ENCODE data around the gene TTYH3.

GRCh38 chr7:2644220-2644561, 12.4 kb downstream of the TTYH3 start:
- TF ChIP-seq CTCF (IDR thresholded peaks at IDR 0.05), result no peak
- TF ChIP-seq POLR2A (IDR thresholded peaks at IDR 0.05), result no peak

Data from thyroid gland (tissue), 4 donors.